GM18867 (cell line): ENCODE measurements around the gene KRT73.

Source experiments
- ATAC-seq: cut with Tn5 transposase; IDR thresholded peaks from one replicate; pipeline ENCODE4 v1.9.1; 2021; ENCODE audit warnings: mild to moderate bottlenecking, moderate library complexity; ENCODE audit not compliant: unreplicated experiment

KRT73 gene

DNA sequence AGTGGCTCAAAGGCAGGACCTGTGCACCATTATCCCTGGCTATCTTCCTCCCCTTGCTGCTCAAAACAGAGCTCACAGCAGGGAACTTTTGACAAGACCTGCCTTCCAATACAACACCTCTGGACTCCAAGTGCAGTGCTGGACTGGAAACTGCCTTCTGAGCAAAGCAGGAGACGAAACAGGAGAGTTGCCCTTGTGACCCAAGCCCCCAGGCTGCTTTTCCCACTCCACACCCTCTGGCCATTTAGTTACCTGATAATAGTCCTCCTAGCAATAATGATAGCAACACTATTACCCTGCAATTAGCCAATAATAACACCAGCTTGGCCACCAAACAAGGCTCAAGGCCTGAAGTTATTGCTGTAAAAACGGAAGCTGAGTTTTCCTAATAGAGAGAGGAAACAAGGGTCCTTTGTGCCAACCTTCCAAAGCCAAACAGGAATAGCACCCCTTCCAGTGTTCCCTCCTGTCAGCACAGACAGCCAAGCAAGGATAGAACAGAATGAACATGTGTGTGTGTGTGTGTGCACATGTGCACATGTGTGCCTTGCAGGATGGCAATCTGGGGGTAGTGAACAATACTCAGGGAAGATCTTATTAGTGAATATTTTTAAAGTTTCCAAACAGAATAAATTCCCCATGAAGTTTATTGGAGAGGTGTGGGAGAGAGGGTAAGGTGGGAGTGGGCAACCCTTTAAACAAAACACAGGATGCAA, 9.2 kb upstream of the KRT73 start:
- ATAC-seq = no peak

DNA sequence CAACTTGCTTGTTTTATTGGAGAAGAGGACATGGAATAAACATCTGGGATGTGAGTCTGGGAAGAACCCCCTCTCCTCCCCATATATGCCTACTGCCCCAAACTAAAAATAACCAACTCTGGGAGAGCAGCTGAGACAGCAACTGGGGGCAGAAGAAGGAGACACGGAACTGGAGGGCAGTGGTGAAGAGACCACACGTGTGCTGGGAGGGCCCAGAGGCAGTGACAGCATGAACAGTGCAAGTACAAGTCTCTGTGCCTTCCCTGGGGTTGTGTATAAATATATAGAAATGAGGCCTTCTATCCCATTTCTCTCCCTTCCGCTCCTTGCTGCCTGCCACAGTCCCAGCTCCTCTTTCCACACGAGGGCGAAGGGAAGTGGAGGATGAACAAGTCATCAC, 4.0 kb upstream of the KRT73 start:
- no peak for ATAC-seq

DNA sequence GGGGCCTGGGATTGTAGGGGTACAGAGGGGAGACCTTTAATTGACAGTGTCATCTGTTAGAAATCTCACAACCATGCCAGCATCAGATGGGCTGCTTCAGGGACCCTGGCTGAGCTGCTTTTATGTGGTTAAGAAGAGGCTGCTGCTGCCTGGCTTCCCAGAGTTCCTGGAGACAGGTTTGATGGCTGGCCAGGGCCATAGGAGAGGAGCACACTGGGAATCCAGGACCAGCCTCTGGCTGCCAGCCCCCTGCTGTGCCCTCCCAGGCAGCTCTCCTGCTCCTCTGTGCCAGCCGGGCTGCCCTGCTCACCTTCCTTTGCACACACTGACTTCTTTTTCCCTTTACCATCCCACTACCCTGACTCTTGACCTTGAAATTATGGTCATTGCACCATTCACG, 507 bp upstream of the KRT73 start:
- ATAC-seq = no peak

DNA sequence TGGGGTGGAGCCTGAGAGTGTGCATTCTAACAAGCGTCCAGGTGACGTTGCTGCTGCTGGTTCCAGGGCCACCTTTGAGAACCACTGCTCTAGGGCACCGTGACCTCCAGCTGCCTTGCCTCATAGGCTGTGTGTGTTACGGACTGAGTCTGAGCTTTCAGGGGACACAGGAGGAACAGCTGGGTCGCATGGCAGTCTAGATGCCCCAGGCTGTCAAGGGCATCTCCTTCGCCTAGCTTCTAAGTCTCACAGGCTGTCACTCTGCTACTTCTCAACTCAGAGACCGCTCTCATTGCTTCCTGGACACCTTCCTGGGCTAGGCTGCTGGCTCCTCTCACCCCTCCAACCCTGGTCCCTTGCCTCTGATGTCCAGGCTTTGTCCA, 965 bp downstream of the KRT73 start:
- no peak for ATAC-seq

DNA sequence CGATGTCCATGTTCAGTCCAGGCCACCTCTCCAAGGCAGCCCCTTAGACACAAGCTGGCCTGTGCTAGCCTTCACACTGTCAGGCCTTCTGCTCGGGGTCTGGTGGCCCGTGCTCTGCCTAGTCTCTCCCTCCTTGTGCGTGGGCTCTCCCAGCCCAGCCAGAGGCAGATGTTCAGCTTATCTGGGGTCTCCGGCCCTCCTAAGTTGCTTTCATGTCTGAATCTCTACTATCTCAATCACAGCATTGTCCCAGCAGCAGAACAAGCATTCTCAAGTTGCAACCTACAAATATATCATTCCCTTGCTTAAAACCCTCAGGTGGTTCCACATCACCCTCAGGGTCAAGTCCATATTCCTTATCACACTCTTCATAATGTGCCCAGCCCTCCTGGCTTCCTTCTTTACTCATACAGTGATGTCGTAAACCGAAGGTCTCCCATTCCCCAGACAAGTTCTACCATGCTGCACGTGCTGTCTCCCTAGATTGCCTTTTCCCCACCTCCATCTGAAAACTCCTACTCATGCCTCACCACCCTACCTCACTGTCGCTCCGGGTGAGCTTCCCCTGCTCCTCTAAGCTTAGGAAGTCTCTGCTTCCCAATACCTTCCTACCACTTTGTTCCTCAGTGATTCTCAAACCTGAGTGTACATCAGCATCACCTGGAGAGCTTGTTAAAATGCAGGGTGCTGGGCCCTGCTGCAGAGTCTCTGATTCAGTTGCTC, 1.5 kb downstream of the KRT73 start:
- ATAC-seq = no peak

DNA sequence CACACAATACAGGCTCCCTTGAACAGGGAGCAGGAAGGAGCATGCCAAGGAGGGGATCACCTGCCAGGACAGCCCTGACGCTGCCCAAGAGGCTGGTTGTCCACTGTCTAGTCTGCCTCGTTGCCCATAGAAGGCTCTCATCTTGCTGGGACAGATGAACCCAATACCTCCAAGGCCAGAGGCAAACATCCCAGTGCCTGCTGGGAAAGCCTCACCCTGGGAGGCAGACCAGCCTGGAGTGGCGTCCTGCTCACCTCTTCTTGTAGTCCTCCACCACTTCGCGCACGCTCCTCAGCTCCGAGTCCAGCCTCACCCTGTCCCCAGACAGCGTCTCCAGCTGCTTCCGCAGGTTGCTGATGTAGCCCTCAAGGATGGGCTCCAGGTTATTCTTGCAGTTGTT, 2.4 kb downstream of the KRT73 start:
- no peak for ATAC-seq

DNA sequence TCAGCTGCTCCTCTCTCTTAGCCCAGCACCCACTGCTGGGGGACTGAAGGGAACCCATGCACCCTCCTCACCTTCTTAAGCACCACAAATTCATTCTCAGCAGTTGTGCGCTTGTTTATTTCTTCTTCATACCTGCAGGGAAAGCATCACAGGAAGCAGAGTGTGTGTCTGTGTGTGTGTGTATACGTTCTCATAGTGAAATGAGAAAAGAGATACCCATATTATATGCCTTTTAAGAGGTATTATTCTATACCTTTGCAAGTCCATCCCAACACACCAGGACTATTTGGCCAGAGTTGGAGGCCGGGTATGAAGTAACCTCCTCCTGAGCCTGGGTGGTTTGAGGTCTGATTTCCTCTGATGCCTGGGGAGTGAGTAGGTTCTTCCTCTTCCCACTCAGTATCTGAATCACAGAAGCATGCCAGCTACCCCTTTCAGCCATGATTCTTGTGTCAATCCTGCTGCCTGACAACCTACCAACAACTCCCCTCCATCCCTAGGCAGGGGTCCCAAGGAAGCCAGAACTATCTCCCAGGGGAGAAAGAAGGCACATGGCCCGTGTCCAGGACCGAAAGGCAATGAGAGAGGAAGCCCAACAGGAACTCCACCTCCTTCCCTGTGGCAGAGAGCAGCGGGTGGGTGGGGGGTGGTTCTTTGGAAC, 3.0 kb downstream of the KRT73 start:
- no peak for ATAC-seq

DNA sequence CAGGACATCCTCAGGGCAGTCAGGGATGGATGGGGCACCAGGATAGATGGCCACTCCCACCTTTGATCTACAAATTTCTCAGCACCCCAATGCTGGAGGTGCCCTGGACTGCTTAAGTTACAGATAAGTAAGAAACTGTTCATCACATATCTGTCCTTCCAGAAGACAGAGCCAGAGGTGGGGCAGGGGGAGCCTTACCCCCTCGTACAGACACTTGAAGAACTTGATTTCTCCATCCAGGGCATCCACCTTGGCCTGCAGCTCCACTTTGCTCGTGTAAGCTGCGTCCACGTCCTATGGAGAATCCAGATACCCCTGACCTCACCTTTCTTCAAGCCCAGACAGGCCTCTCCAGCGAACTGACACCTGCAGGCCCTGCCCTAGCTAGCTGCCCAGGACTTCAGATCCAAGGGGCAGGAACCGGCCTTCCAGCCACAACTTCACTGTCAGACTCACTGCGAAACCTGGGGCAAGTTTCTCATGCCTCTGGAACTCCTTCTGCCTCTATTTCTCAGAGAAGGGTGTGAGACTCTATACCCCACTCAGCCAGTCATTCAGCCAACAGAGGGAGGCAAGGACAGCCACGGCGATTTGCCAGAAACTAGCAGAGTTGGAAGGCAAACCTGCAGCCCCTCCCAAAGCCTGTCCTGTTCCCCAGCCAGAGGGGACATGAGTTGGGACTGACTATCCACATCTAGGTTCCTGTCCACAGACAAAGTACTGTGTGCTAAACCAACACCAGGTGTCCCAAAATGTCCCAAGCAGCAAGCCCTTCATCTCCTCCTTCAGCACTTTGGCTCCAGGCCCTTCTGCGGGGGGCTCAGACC, 3.8 kb downstream of the KRT73 start:
- no peak for ATAC-seq

DNA sequence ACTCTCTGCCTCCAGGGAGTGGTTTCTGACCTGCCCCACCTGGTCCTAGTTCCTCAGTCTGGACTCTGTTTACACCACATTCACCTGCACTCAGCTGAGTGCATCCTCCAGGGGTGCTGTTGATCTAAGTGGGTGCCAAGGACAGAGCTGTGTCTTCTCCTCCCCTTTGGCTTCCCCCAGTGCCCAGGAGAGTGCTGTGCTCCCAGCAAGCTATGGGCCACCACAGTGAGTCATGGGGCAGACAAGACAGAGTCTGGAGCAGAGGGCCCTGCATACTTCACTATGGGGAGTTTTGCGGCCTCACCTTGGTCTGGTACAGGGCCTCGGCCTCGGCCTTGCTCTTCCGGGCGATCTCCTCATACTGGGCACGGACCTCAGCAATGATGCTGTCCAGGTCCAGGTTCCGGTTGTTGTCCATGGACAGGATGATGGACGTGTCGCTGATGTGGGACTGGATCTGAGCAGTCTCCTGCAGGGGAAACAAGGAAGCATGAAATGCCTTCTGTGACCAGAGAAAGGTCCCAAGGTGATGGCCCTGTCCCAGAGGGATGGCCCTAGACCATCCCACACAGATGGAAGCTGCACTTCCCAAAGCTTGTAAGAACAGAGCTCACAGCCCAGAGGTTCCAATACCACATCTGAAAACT, 4.9 kb downstream of the KRT73 start:
- ATAC-seq = no peak

DNA sequence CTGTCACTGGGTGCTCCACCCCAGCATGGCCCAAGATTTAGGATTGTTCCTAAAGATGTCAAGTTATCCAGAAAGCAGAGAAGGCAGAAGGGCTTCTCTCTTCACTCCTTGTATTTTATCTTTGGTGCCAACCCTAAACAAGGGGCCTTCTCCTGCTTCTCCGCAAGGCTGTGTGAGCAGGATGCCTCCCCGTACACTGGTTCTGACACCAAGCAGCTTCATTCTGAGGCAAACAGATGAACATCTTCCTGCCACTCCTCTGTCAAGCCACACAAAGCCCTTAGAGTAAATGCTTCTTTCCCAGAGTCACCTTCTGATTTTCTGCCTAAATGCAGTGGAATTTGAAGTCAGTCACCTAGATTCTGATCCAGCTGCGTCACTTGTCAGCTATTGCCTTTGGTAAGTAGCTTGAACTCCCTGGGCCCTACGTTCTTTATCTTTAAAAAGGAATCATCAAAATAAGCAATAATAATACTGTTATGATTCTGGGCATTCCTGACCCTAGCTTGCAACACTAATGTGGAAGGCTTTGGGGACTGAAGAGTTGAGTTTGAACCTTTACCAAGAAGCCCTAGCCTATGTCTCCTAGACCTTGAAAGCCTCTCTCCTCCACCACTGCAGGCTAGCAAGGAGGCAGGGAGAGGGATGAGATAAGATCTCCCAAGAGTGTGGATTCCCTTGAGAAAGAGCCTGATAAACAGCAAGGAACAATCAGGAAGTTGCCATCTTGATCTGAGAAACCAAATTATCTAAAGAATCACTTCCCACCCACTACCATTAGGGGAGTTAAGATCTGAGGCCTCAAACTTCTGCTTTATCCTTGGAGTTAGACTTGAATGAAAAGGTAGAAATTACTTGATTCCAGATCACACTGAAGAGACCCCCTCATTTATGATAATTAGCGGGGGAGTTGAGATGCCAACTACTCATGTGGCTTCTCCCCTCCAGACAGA, 5.7 kb downstream of the KRT73 start:
- ATAC-seq = no peak

DNA sequence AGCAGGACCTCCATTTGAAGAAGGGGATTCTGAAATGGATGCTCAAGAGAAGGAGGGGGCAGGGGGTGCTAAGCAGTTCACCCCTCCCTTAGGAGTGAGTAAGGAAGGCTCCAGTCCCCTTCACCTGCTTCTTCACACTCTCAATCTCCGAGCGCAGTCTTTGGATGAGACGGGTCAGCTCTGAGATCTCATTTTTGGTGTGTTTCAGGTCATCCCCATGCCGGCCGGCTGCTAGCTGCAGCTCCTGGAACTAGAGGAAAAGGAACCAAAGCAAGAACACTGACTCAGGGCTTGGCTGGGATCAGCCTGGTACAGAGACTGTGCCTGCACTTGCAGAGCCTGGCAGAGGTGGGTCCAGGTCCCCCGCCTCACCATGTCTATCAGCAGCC, 7.3 kb downstream of the KRT73 start:
- no peak for ATAC-seq

DNA sequence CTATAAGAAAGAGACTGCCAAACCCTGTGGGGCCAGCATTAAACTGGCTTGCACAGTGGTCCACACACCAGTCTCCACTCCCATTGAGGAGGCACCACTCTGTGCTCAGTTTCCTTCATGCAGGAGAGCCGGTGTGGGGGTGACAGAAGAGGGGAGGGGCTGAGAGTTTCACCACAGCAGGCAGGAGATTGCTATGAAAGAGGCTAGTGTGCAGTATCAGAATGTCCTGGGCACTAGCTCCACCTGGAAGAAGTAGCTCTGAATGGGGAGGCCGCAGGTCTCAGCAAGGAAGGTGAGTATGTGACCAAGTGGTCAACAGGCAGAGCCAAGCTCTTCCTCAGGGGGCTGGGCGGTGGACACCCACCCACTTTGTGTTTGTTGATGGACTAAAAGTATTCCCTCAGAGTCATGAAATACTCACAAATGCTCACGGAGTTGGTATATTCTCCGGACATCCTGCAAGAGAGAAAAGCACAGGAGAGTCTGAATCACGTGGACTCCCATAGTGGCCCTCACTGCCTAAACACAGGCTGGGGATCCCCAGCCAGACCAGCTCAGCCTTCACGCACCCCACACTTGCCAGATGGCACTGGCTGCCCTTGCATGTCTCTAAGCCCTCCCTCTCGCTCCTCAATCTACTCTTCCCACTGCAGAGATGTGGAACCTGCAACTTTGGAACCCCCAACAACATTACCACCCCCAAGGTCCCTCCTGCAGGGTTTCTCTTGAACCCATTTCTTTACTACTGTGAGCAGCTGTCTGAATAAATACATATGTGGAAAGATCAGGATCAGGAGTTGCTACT, 9.3 kb downstream of the KRT73 start:
- ATAC-seq = no peak

DNA sequence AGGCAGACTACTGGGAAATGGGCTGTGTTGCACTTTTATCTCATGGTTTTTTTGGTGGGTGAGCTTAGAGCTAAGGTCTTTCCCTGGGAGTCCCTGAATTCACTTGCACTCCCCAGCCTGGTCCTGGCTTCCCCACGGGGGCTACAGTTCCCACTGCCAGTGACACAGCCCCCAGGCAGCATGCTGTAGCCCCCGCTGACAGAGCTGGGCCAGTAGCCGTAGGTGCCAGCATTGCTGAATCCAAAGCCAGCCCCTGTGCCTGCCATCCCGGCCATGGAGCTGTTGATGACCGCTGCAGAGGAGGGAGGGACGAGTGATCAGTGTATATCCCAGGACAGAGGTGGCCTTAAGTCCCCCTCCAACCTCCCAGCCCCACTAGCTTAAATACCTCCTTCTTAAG, 10.2 kb downstream of the KRT73 start:
- ATAC-seq = no peak

DNA sequence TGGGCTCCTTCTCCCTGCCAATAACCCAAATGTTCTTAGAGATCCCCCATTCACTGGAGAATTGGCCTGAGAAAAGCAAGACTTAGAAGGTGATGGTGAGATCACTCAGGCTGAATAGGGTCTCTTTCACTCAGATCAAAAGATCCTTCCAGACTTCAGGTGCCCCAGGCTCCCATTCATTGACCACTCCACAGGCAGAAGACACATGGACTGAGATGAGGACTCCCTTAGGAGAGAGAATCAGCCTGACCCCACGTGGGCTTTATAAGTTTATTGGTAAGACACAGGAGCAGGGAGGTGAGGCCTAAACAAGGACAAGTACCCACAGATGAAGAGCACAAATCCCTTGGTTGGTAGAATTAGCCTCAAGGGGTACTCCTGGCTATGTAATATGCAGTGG, 11.0 kb downstream of the KRT73 start:
- no peak for ATAC-seq

DNA sequence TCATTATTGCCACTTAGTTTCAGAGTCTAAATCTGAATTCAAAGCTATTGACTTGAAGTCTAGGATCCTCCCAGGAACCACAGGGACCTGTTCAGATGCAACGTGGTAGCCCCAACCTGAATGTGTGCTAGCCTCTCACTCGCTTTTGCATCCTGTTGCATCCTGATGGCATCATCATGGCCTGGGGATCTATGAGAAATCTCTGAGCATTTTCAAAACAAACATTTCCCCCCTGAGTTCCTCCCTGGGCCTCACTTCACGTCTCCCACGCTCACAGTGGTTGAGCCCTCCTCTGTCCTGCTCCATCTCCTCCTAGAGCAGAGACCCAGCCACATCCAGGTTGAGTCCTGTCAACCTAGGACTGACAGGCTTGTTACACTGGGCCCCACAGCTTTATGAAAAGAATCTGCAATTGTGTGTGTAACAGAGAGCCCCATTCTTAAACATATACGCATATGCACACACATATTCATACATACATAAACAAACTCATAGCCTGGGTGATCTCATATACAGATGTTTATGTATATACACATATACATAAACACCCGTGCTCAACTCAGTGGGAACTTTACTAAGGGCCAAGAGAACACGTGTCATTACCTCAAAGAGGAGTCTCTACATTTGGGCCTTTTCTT, 11.7 kb downstream of the KRT73 start:
- no peak for ATAC-seq

DNA sequence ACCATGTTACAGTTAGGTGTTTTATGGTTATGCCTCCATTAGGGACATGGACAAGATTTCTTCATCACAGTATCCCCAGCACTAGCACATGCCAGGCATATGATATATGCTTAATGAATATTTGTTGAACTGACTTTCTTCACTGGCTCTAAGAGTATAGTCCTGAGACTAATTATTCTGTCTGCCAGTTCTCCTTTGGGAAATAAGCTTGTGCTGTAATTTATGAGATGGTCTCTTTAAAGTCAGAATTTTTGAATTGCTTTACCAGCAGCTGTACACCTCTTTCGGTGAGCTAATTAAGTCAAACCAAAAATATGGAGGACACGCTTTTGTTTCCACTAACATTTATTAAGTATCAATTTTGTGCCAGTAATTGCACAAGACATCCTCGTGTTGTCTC, 12.3 kb downstream of the KRT73 start:
- ATAC-seq = no peak

DNA sequence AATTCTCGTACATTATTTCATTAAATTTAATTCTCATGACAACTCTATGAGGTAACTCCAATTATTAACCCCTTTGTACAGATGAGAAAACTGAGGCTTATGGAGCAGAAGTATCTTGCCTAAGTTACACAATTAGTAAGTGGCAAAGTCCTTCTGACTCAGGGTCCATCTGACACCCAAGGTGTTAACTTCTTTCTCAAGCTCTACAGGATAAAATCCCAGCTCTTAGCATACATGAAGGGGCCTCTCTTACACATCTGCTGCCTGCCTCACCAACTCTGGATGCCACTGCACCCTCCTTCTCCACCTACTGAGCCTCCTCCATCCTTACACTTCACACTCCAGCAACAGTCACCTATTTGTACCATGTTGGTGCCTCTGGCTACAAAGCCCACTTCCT, 12.8 kb downstream of the KRT73 start:
- no peak for ATAC-seq

DNA sequence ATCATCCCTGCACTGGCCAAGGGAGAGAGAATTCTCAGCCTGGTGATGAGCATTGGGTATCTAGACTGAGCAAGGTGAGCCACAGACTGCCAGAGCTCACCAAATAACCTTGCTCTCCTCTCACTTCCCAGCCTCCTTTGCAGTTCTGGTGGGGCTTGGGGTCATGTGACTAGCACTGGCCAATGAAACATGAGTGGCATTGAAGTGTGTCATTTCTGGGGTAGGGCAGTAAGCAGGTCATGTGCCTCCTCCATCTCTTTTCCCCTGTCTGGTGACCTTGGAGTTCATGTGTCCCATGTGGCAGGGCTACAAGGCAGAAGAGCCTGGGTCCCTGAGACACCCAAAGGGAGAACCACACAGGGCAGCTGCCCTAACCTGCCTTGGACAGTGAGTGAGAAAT, 13.5 kb downstream of the KRT73 start:
- ATAC-seq = no peak

DNA sequence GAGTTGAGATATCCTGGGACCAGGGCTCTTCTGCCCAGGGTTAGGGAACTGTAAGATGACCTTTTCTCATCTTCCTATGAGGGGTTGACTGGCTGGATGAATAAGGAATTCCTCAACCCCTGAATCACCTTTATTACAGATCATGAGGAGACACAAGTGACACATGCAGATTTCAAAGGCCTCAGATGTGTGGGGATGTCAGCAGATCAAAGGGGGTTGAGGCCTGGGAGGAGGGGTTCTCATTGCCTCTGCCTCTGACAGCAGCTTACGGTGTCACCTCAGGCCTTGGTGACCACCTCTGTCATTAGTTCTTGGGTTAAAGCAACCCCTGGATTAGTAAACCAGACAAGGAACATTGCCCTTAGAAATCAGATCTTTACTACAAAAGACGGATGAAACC, 15.0 kb downstream of the KRT73 start:
- no peak for ATAC-seq
